GM18519 (cell line): ENCODE data around the gene IGFBP5.

Source experiments
- ATAC-seq: cut with Tn5 transposase; IDR thresholded peaks from one replicate; pipeline ENCODE4 v1.9.1; 2021; ENCODE audit warnings: mild to moderate bottlenecking, moderate library complexity; ENCODE audit not compliant: unreplicated experiment, low FRiP score

Gene IGFBP5

GRCh38 chr2:216715402-216715974, 20.1 kb upstream of the IGFBP5 start:
- no peak for ATAC-seq

- ATAC-seq: no peak
These were observed 19.0 kb upstream of the IGFBP5 start for GRCh38 chr2:216714376-216714775.

- no peak for ATAC-seq
These were observed 18.5 kb upstream of the IGFBP5 start for GRCh38 chr2:216713691-216714336.

- no peak for ATAC-seq
These were observed 16.0 kb upstream of the IGFBP5 start for GRCh38 chr2:216711348-216711747.

- ATAC-seq: no peak
These were observed 15.4 kb upstream of the IGFBP5 start for GRCh38 chr2:216710551-216711301.

- no peak for ATAC-seq
These were observed 7.4 kb upstream of the IGFBP5 start for GRCh38 chr2:216702756-216703155.

- ATAC-seq: no peak
These were observed 6.2 kb upstream of the IGFBP5 start for GRCh38 chr2:216701544-216701943.

GRCh38 chr2:216700781-216701180, 5.4 kb upstream of the IGFBP5 start:
- no peak for ATAC-seq

GRCh38 chr2:216700088-216700567, 4.8 kb upstream of the IGFBP5 start:
- ATAC-seq: no peak

GRCh38 chr2:216698895-216699294, 3.5 kb upstream of the IGFBP5 start:
- no peak for ATAC-seq

- no peak for ATAC-seq
These were observed 2.9 kb upstream of the IGFBP5 start for GRCh38 chr2:216698293-216698692.

GRCh38 chr2:216696751-216697560, 1.6 kb upstream of the IGFBP5 start:
- no peak for ATAC-seq

GRCh38 chr2:216696321-216696720, 972 bp upstream of the IGFBP5 start:
- no peak for ATAC-seq

GRCh38 chr2:216694826-216695217, 527 bp downstream of the IGFBP5 start:
- ATAC-seq: no peak

- ATAC-seq: no peak
These were observed 1.1 kb downstream of the IGFBP5 start for GRCh38 chr2:216694082-216694825.

GRCh38 chr2:216693414-216694080, 1.8 kb downstream of the IGFBP5 start:
- no peak for ATAC-seq

GRCh38 chr2:216692636-216693413, 2.5 kb downstream of the IGFBP5 start:
- ATAC-seq: no peak

- ATAC-seq: no peak
These were observed 4.3 kb downstream of the IGFBP5 start for GRCh38 chr2:216690853-216691741.
